A673 (cell line): ENCODE data around the gene EPB41L4B. TPM values are rescaled to one million over a fixed set of nuclear protein-coding genes. Genes with fewer than 3 reads are reported as not detected.
"Not testable (repeated sequence)": the region's sequence is repeated elsewhere in the genome, so short reads cannot be mapped to it uniquely, and the experiment has no call there.

ENCODE experiments used
- BruUV-seq: library from RNA; stranded (reverse); fragments of 400-500 nt; replicated peaks from 2 replicates; lab custom pipeline; 2021; lab: Mats Ljungman, UMichigan
- CTCF ChIA-PET: fragments of 300-600 bp; sonication (Branson Sonifier 250); formaldehyde crosslinking; loops from one replicate; lab custom pipeline; 2022; ENCODE audit warnings: antibody characterized with exemption; lab: Charles Lee
- POLR2A ChIA-PET: fragments of 300-600 bp; sonication (Branson Sonifier 250); formaldehyde crosslinking; loops from one replicate; lab custom pipeline; 2022; ENCODE audit warnings: antibody characterized with exemption; ENCODE audit not compliant: low non-redundant PET; lab: Charles Lee
- DNase-seq: peaks from one replicate; pipeline ENCODE4 v3.0.0-alpha.2; 2015; ENCODE audit warnings: low spot score
- H3K27ac ChIP-seq: fragments of 200-600 bp; sonication (generic); 2 replicates; pipeline ENCODE4 v1.5.1; 2016; ENCODE audit warnings: mixed run types, low read depth, mild to moderate bottlenecking, mixed read lengths, antibody characterized with exemption, low read length; ENCODE audit not compliant: poor library complexity, severe bottlenecking
- H3K27me3 ChIP-seq: fragments of 200-600 bp; sonication (generic); replicated peaks from 2 replicates; pipeline ENCODE4 v1.6.1; 2017; ENCODE audit warnings: mixed run types, low read depth, mild to moderate bottlenecking, mixed read lengths, antibody characterized with exemption, low read length; ENCODE audit not compliant: insufficient read depth, poor library complexity
- H3K36me3 ChIP-seq: fragments of 200-600 bp; sonication (generic); 2 replicates; pipeline ENCODE4 v1.6.1; 2016; ENCODE audit warnings: mixed run types, mild to moderate bottlenecking, mixed read lengths, antibody characterized with exemption, low read length; ENCODE audit not compliant: insufficient read depth, poor library complexity, severe bottlenecking
- H3K4me1 ChIP-seq: fragments of 200-600 bp; sonication (generic); 2 replicates; pipeline ENCODE4 v1.6.1; 2017; ENCODE audit warnings: mixed run types, mild to moderate bottlenecking, mixed read lengths, antibody characterized with exemption, low read length; ENCODE audit not compliant: insufficient read depth, poor library complexity, severe bottlenecking
- H3K4me3 ChIP-seq: fragments of 200-600 bp; sonication (generic); 2 replicates; pipeline ENCODE4 v1.5.1; 2016; ENCODE audit warnings: low read depth, mixed run types, mild to moderate bottlenecking, mixed read lengths, low read length; ENCODE audit not compliant: poor library complexity, severe bottlenecking
- H3K9me3 ChIP-seq: fragments of 200-600 bp; sonication (generic); 2 replicates; pipeline ENCODE4 v1.6.1; 2016; ENCODE audit warnings: mixed run types, low read depth, mild to moderate bottlenecking, mixed read lengths, antibody characterized with exemption, low read length; ENCODE audit not compliant: poor library complexity, severe bottlenecking
- CTCF ChIP-seq: fragments of 300-800, 200-600 bp; sonication (generic); conservative IDR thresholded peaks from 2 replicates; pipeline ENCODE4 v1.5.1; 2017; ENCODE audit warnings: low read depth, mild to moderate bottlenecking, antibody characterized with exemption, low read length, moderate library complexity, mixed read lengths
- EZH2 ChIP-seq: fragments of 200-600 bp; sonication (generic); IDR thresholded peaks from 2 replicates; pipeline ENCODE4 v1.6.1; 2017; ENCODE audit warnings: borderline replicate concordance, low read depth, mild to moderate bottlenecking, mixed read lengths, antibody characterized with exemption, low read length; ENCODE audit not compliant: poor library complexity, severe bottlenecking
- intact Hi-C: fragments of 100-400 bp; cut with micrococcal nuclease; formaldehyde crosslinking; loops from one replicate; pipeline ENCODE4 v1.10.0; 2022; ENCODE audit not compliant: unreplicated experiment
- total RNA-seq: library from RNA; stranded (reverse); gene quantifications from 2 replicates; pipeline ENCODE4 v1.2.3, GENCODE V29; 2021

EPB41L4B gene
- total RNA-seq, 1 experiment from 2014 or later = not detected

DNA sequence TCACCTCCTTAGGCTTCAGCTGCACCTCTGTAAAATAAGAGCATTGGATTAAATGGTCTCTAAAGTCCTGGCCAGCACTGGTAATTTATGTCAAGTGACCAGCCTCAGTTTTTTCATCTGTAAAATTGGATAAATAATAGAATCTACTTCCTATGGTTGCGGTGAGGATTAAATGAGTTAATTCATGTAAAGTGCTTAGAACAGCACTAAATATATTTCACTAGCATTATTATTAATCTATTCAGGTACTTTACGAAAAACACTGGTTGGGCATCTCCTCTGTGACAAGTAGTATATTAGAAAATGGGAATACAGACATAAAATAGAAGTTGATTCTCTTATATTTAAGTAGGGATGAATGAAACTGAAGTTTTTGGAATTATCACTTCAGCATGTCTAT is 187.3 kb downstream of the EPB41L4B start:
- Histone ChIP-seq H3K9me3 (no peaks in the 10 kb centered on the region), H3K27me3 (peaks cover 5% of the 10 kb centered on the region), H3K36me3 (no peaks in the 10 kb centered on the region), H3K27ac (no peak overlapping the region), H3K4me3 (no peak overlapping the region), H3K4me1 (no peaks in the 10 kb centered on the region)
- DNase-seq = no peak
- no TSS peak for BruUV-seq
- POLR2A ChIA-PET = no interaction called here
- CTCF ChIA-PET = no interaction called here
- intact Hi-C loops = no loop called here
- TF ChIP-seq CTCF (no peak), EZH2 (no peak)

DNA sequence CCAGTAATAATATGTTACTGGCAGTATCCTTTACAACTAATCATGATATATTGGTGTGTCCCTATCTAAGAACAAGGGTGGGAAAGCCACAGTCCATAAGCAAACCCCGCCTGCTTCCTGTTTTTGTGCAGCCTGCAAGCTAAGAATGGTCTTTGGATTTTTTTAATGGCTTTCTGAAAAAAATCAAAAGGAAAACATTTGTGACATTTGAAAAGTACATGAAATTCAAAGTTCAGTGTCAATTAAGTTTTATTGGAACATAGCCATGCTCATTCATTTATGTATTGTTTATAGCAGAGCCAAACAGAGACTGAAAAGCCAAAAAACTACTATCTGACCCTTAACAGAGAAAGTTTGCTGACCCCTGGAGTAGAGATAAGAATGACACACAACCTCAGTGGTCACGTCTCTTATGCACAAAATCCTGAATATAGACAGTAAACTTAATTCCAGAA is 188.3 kb downstream of the EPB41L4B start:
- Histone ChIP-seq H3K27me3 (peaks cover 2% of the 10 kb centered on the region), H3K4me1 (no peaks in the 10 kb centered on the region), H3K4me3 (no peak overlapping the region), H3K9me3 (no peaks in the 10 kb centered on the region), H3K27ac (no peak overlapping the region), H3K36me3 (no peaks in the 10 kb centered on the region)
- BruUV-seq = no TSS peak
- intact Hi-C loops = no loop called here
- TF ChIP-seq EZH2 (no peak), CTCF (no peak)
- DNase-seq = no peak
- CTCF ChIA-PET = no interaction called here
- POLR2A ChIA-PET = interaction anchor here (0.6 kb wide), 1 partner anchor 18 kb away, joined by 3 read pairs; no protein-coding TSS in a partner anchor

GRCh38 chr9:109129470-109130197 is 191.2 kb downstream of the EPB41L4B start:
- BruUV-seq = no TSS peak
- Histone ChIP-seq H3K9me3 (no peaks in the 10 kb centered on the region), H3K27me3 (no peaks in the 10 kb centered on the region), H3K36me3 (no peaks in the 10 kb centered on the region), H3K27ac (no peak overlapping the region), H3K4me1 (no peaks in the 10 kb centered on the region), H3K4me3 (no peak overlapping the region)
- ChIA-PET POLR2A (no interaction called here), CTCF (no interaction called here)
- DNase-seq = no peak
- intact Hi-C loops = no loop called here
- TF ChIP-seq EZH2 = no peak
- TF ChIP-seq CTCF = no peak

DNA sequence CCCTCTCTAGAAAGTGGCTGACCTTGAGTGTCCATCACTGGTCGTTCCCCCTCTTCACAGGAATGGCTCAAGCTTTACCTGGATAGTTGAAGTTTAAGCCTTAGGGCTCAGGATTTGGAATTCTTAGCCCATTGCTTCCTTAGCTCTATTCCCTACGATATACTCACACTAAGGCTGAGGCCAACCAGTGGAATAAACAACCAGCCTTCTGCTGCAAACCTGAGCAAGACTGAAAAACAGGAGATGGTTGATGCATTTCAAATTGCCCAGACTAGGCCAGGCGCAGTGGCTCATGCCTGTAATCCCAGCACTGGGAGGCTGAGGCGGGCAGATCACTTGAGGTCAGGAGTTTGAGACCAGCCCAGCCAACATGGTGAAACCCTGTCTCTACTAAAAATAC is 194.2 kb downstream of the EPB41L4B start:
- H3K4me1 ChIP-seq, H3K9me3 ChIP-seq, CTCF ChIA-PET: not testable (repeated sequence)

More for the DNA sequence above, 194.2 kb downstream of the EPB41L4B start:
- intact Hi-C loops, H3K27me3 ChIP-seq, POLR2A ChIA-PET, DNase-seq, H3K36me3 ChIP-seq, BruUV-seq, H3K27ac ChIP-seq, H3K4me3 ChIP-seq: not testable (repeated sequence)
